Measurements from ENCODE around the gene GSN.

- TF ChIP-seq POLR2A (IDR thresholded peaks at IDR 0.05) (no peak), CTCF (IDR thresholded peaks at IDR 0.05) (no peak)
Observed at GRCh38 chr9:121333950-121334773, 66.2 kb downstream of the GSN start.

All from esophagus squamous epithelium (tissue), 4 donors.